Hematopoietic multipotent progenitor cell treated with erythropoietin and hydrocortisone succinate and interleukin-3 and kit ligand, for 15 days (in vitro differentiated cells): ENCODE results near the gene ZNF444.
"Not testable (repeated sequence)": the region's sequence is repeated elsewhere in the genome, so short reads cannot be mapped to it uniquely, and the experiment has no call there.

Source experiments
- DNase-seq: peaks from one replicate; pipeline ENCODE4 v3.0.0-alpha.2; 2015; ENCODE audit warnings: low spot score

ZNF444 gene

DNA sequence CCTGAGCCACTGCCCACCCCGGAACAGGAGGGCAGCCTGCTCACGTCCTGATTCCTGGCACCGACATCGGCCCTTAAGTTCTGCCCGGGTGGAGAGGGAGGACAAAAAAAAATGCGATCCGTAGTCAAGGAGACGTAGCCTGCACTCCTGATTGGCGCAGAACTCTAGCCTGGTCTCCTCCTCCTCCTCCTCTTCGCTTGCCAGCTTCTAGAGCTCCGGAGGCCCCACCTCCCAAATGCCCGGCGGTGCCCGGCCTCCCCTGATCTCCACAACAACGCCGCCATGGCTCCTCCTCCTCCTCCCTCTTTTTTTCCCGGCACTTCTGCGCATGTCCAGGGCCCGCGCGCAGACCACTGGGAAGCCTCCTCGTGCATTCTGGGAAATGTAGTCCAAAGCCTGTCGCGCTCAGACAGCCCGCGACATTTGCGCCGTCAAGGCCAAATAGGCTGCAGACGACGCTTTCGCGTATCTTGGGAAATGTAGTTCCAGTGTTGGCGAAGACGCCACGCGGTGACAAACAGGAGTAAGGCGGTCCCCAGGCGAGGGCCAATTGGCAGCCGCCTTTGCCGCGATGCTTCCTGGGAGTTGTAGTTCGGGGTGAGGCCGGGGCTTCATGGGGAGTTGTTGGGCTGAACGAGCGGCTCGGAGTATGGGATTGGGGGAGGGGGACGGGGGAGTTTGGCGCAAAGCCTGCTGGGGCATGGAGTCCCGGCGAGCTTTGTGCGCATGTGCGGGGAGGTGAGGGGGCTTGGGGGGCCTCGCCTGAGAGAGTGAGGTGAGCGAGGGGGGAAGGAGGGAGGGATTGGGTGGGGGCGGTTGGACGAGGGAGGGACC lies at the start of gene ZNF444:
ZNF444 (plus strand) TSS at position 705 of the 834 bp plus-strand sequence. CDS start 5,625 bp downstream, outside the sequence.
- peak; percentile 99 for DNase-seq

DNA sequence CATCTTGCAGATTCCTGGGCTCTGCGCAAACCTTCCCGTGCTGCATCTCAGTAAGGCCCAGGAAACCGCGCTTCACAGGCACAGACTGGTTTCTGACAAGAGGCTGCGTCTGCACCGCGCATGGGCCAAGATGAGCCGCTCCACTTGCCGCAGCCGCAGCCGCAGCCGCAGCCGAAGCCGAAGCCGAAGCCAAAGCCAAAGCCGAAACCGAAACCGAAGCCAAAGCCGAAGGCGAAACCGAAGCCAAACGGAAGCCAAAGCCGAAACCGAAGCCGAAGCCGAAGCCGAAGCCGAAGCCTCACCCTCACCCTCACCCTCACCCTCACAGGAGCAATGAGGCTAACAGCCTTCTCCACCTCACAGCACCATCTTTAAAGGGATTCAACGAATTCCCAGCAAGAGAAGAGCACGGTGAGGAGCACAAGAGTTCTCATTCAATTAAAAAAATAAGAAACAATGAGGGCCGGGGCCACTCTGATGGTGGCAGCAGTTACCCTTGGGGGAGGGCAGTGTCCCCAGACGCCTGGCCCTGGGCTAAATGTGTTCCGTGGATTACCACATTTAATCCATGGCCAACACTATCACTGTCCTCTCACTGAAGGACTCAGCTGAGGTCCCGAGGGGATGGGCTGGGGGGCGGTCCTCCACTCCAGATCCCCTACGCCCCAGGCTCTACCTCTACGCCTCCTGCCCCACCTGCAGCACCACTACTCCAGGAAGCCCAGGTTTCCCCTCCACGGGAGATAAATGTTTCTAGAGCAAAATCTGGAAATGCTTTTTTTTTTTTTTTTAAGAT lies 49.1 kb upstream of the ZNF444 start:
- DNase-seq, result no peak

DNA sequence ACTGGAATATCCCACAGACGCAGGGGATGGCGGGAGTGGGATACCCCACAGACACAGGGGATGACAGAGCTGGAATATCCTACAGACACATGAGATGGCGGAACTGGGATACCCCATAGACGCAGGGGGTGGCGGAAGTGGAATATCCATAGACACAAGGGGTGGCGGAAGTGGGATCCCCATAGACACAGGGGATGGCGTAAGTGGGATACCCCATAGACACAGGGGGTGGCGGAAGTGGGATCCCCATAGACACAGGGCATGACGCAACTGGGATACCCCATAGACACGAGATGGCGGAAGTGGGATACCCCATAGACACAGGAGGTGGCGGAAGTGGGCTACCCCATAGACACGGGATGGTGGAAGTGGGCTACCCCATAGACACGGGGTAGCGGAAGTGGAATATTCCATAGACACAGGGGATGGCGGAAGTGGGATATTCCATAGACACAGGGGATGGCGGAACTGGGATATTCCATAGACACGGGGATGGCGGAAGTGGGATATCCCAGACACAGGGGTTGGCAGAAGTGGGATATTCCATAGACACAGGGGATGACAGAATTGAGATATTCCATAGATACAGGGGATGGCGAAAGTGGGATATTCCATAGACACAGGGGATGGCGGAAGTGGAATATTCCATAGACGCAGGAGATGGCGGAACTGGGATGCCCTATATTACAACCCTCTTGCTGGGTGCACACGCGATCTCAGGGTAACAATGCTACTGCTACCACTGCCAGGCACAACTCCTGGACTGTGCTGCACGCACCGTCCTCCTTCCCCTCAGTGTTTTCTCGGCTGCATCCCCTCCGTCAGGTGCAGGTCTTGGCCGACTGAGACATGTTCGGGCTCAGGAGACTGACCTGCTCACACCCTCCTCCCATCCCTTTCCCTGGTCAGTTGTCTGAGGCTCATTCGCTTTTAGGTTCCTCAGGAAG lies 48.1 kb upstream of the ZNF444 start:
- DNase-seq, result no peak

DNA sequence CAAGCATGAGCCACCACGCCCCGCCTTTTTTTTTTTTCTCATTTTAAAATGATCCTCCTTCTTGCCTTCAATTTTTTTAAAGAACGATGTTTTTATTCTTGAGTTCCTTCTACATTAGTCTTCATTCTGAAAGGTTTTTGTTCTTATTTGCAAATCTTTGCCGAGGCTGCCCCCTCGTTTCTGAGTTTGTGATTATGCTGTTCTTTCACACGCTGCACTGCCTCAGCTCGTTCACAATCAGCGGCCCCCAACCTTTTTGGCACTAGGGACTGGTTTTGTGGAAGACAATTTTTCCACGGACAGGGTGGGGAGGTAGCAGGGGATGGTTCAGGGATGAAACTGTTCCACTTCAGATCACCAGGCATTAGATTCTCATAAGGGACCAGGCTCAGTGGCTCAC lies 46.6 kb upstream of the ZNF444 start:
- DNase-seq, result no peak

DNA sequence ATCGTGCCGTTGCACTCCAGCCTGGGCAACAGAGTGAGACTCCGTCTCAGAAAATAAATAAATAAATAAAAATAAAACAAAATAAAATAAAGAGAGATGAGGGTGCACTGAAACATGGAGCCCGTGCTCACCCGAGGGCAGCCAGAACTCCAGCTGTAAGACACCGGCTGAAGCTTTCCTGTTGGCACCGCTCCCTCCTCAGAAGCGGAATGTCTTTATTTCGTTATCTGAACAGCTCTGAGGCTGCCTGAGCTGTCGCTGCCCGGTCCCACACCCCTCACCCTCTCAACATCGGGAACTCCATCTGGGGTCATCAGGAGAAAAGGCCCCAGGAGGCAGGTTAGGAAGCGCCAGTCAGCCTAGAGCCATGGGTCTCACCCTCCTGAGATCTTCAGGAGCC lies 44.4 kb upstream of the ZNF444 start:
- DNase-seq, result no peak

DNA sequence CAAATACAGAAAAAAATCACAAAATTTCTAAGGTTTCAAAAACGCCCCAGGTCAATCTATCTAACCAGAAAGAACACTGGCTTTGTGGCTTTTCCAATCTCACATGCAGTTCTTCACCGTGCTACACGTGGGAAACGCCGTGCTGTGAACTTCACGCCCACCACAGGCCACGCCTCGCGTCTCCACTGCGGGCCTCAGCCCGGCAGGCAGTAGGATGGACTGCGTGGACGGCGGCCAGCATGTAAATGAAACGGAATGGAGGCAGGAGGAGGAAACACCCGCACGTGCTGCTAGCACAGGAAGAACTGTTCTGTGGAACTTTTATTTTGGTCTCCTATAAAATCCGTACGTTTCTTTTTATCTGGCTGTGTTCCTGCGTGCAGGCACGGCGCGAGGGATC lies 43.8 kb upstream of the ZNF444 start:
- DNase-seq, result no peak

DNA sequence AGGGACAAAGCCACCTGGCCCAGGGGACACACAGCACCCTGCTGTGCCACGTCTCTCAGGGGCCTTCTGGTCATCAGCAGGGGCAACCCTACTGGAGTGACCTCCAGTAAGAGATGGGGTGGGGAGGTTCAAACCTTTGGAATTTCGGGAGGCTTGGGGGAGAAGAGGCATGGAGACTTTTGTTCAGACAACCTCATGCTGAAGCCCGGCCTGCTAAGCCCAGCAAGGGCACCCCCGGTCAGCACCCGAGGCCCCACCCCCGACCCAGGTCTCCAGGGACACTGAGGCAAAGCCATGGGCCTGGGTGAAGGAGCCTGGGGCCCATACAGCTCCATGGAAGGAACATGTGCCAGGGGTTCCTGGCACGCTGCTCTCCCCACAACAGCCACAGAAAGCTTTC lies 43.3 kb upstream of the ZNF444 start:
- no peak for DNase-seq

DNA sequence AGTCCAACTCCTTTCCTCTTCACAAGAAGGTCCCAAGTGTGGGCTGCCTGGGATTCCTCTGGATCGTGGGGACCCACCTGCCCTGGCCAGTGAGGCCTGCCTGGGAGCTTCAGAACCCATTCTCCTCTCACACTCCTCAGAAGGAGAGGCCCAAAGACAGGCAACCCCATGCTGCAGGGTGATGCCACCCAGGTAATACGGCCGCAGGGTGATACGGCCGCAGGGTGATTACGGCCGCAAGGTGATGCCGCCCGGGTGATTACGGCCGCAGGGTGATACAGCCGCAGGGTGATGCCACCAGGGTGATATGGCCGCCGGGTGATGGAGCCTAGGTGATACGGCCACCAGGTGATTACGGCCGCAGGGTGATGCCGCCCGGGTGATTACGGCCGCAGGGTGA lies 42.9 kb upstream of the ZNF444 start:
- DNase-seq, result not testable (repeated sequence)

DNA sequence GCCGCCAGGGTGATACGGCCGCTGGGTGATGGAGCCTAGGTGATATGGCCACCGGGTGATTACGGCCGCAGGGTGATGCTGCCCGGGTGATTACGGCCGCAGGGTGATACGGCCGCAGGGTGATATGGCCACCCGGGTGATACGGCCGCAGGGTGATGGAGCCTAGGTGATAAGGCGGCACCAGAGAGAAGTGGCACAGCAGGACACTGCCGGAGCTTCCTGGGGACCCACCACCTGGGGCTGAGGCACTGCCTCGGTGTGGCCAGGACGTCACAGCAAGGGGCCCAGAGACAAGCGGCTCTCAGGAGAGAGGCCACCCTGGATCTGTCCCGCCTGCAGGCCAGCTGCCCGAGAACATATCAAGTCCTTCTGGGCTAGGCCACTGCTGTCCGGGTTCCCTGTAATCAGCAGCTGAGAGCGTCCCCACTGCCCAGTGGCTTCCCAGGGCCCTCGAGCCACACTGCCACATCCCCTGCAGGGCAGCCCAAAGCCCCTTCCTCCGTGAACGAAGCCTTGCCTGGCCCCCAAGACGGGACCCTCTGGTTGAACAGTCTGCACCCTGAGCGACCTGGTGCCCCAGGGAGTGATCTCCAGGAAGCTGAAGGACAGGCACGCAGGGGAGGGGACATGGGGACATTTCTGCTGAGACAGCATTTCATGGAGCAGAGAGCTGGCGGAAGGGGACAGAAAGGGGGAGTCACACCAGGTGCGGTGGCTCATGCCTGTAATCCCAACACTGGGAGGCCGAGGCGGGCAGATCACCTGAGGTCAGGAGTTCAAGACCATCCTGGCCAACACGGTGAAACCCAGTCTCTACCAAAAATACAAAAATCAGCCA lies 42.1 kb upstream of the ZNF444 start:
- DNase-seq, result no peak

DNA sequence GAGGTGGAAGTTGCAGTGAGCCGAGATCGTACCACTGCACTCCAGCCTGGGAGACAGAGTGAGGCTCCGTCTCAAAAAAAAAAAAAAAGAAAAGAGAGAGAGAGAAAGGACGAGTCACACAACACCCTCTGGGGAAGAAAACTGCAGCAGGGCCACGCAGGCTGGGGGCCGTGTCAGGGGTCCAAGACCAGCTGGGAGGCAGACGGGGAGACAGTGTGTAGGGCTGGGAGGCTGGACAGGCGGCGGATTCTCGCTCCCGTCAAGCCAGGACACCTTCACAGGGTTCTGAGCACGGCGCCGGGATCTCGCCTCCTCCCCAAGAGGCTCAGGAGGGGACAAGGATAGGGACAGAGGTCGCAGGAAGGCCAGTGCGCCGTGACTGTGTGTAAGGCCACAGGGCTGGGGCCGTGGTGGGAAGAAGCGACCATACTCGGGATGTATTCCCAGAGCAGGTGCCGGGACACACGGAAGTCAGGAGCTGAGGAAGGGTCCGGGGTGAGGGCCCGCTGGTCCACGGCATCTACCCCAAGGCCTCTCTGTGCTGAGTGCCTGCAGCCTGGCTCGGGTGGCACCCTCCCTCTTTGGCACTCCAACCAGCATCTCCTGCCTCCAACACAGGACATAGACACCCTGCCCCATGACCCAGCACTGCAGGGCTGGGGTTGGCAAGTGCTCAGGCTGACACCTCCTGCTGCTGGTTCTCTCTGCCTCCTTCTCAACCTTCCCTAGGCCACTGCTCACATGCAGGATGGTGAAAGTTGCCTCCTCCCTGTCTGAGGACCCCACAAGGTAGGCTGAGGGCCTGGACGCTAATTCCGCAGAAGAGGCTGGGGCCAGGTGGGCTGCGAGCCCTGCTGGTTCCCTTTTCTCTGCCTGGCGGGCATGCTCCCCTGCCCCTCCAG lies 41.2 kb upstream of the ZNF444 start:
- no peak for DNase-seq

DNA sequence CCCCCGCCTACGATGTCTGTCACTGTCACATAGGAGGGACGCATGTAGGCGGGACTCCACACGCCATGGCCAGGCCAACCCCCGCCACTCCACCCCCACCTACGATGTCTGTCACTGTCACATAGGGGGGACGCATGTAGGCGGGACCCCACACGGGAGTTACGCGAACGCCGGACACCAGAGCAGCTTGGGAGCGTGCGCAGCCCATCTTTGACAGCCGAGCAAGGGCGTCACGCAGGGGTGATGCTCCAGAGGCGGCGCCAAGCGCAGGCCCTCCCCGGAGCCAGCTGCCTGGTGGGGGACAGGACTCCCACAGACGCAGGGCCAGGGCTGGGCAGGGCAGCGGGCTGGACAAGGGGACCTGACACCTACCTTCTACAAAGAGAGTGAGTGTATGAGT lies 40.0 kb upstream of the ZNF444 start:
- DNase-seq, result no peak

DNA sequence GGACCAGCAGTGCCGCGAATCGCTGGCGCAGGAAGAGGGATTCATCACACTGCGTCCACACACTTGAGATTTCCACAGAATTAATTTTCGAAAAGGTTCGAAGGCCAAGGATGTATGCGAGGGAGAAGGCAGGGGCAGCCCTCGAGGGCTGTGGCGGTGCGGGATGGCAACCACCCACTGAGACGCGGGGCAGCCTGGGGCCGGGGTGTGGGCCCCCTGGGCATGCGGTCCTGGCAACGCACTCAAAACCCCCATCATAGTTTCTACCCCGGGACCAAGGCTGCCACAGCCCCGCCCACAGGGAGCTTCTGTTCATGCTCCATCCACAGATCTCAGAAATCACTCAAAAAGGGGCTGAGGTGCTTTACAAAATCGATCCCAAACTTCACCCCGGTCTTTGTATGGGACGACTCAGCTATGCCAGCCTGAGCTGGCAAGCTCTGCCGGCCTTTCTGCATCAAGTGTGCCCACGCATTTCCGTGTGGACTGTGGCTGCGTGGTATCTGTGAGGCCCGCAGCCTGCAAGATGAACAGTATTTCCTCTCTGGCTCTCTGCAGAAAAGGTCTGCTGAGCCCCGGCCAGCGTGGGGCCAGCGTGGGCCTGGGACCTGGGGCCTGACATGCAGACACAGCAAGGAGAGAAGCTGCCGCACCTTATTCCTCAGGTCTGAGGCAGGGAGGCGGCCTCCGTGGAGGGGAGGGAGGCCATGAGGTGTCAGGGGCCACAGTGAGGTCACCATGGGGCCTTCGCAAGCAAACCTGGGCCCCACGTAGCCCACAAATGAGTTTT lies 39.1 kb upstream of the ZNF444 start:
- DNase-seq, result no peak

DNA sequence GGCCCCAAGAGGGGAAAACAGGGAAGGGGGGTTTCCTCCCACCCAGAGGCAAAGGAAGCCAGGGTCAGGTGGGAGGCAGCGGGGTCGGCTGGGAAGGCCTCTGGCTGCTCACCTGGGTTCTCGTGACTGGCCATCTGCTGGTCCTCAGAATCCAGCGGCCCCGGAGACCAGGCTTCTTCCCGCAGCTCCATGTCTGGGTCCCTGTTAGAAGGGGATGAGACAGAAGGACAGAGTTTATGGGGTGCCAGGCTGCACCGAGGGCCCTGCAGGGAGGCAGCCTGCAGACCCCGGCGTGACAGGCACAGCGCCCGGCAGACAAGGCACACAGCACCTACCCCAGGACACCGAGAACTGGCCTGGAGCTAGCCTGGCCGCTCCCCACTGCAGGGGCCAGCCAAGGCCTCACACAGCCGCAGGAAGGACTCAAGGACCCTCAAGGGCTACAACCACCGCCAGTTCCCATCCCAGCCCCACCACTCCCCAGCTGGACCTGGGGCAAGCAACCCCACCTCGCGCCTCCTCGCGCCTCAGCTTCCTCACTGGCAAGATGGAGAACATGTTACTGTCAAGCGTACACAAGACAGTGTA lies 38.0 kb upstream of the ZNF444 start:
- no peak for DNase-seq

DNA sequence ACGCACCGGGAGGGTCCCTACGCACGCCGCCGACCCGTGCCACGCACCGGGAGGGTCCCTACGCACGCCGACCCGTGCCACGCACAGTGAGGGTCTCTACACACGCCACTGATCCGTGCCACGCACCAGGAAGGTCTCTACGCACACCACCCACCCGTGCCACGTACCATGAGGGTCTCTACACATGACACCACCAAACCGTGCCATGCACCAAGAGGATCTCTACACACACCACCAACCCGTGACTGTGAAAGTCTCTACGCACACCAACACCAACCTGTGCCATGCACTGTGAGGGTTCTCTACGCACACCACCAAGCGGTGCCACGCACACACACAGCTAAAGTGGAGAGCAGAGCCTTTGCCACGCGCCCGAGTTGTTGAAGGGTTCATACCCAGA lies 36.7 kb upstream of the ZNF444 start:
- no peak for DNase-seq

DNA sequence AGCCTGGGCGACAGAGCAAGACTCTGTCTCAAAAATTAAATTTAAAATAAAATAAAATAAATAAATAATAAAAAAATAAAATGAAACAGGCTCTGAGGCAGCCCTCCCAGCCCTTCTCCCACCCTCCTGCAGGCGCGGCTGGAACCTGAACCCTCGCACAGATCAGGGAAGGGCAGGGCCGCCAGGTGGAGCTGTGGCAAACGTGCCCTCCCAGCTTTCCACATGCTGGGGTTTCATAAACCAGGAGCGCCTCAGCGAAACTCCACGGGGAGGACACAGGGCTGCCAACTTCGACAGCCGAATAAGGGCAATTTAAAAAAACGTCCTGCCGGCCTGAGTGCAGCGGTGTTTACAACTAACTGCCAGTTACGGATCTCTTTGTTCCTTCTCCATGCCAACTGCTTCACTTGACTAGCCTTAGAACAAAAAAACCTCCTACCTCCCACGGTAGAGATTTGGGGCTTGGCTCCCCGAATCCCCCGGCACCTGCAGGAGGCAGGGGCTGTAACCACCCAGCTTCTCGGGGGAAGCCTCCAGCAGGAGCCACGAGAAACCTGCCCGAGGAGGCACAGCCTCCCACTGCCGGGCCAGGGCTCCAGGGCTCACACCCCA lies 35.9 kb upstream of the ZNF444 start:
- peak; percentile 71 for DNase-seq

DNA sequence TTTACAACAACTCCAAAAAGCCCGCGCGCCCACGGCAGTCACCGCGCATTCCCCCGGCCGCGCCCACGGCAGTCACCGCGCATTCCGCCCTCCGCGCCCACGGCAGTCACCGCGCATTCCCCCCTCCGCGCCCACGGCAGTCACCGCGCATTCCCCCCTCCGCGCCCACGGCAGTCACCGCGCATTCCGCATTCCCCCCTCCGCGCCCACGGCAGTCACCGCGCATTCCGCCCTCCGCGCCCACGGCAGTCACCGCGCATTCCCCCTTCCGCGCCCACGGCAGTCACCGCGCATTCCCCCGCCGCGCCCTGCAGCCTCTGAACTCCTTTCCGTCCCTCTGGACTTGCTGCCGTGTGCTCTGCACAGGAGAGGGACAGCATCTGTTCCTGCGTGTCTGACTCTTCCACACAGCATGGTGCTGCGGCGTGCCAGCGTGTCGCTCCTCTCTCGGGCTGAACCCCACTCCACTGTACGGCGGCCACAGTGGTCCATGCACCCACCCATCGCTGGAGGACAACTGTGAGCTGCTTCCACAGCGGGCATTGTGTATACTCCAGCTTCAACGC lies 35.2 kb upstream of the ZNF444 start:
- DNase-seq, result not testable (repeated sequence)

DNA sequence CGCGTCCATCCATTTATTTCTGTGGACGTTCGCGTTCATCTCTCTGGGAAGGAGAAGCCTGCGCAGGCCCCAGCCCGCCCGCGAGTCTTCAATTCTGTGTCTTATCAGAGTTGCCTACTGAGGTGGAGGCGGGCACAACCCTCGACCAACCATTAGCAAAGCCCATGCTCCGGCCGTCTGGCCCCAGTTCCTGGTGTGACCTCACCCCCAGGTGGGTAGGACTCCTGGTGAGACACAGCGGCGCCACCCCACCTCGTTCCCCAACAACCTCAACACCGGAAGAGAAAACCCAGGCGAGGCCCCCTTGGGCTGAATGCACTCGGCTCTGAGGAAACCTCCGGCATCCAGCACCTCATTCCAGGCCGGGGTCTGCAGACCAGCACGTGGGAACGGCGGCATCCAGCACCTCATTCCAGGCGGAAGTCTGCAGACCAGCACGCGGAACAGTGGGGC lies 34.7 kb upstream of the ZNF444 start:
- no peak for DNase-seq

DNA sequence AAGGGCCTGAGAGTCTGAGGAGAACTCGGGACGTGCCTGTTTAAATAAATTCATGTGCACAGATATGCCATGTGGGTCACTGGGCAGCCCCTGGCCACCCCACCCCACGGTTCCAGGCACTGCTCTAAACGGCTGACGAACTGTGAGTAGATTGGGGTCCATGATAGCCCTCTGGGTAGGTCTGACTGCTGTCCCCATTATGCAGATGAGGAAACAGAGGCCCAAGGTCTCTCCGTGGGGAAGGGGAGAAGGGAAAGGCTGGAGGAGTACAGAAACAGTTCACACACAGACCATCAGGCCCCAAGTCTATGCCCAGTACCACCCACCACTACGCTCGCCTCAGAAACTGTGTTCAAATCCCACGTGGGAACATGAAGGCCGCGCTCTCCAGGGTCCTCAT lies 34.1 kb upstream of the ZNF444 start:
- DNase-seq, result no peak
